ENCODE data around the gene DNMBP. TPM values are rescaled to one million over a fixed set of nuclear protein-coding genes. Genes with fewer than 3 reads are reported as not detected.
"Not testable (repeated sequence)": the region's sequence is repeated elsewhere in the genome, so short reads cannot be mapped to it uniquely, and the experiment has no call there.

Gene DNMBP
- total RNA-seq, 1 donor from 2014 or later: 1.4 TPM

DNA sequence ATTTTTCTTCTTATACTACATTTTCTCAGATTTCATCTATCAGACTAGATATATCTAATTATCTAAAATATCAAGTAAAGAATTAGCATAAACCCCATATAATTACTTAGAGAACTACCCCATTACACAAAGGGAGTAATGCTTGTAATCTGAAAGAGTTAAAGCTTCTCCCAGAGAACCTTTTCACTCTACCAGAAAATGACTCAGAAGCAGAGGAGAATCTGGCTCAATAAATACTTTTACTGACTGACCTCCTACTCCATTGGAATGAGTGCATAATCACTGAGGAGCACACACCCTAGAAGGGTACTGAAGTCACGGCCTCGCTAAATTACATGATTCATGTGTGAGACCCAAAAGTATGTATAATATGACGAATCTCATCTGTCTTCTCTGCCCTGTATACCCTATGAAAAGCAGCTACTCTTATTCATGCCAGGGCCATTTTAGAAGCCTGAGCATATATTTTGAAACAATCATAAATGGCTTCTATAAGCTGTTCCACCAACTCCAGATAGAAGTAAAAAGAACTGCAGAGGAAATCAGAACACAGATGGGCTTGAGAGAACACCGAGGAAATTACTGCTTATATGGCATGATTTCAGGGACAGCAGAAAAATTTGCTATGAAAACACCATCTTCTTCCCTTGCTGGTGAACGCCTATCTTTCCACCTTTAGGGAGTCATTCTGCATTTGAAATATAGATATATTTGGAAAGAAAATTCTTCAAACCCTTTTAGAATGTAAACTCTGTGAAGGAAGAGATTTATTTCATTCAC is 32.7 kb downstream of the DNMBP start:
- Mint-ChIP-seq H3K27me3 (ENCODE audit: insufficient read depth) (peaks cover 2% of the 10 kb centered on the region), H3K9me3 (no peaks in the 10 kb centered on the region), H3K4me3 (no peak overlapping the region), H3K27ac (no peak overlapping the region), H3K36me3 (ENCODE audit: low read depth) (no peaks in the 10 kb centered on the region), H3K4me1 (ENCODE audit: low read depth) (no peaks in the 10 kb centered on the region)
- no peak for DNase-seq (ENCODE audit: low spot score)
- intact Hi-C loops (cut with micrococcal nuclease): no loop called here

- Mint-ChIP-seq H3K27ac (no peak overlapping the region), H3K36me3 (ENCODE audit: low read depth) (no peaks in the 10 kb centered on the region), H3K4me1 (ENCODE audit: low read depth) (no peaks in the 10 kb centered on the region), H3K27me3 (ENCODE audit: insufficient read depth) (peaks cover 2% of the 10 kb centered on the region), H3K9me3 (no peaks in the 10 kb centered on the region), H3K4me3 (no peak overlapping the region)
- intact Hi-C loops (cut with micrococcal nuclease): no loop called here
- DNase-seq (ENCODE audit: low spot score): no peak
Measured at GRCh38 chr10:99975942-99976809, 33.6 kb downstream of the DNMBP start.

DNA sequence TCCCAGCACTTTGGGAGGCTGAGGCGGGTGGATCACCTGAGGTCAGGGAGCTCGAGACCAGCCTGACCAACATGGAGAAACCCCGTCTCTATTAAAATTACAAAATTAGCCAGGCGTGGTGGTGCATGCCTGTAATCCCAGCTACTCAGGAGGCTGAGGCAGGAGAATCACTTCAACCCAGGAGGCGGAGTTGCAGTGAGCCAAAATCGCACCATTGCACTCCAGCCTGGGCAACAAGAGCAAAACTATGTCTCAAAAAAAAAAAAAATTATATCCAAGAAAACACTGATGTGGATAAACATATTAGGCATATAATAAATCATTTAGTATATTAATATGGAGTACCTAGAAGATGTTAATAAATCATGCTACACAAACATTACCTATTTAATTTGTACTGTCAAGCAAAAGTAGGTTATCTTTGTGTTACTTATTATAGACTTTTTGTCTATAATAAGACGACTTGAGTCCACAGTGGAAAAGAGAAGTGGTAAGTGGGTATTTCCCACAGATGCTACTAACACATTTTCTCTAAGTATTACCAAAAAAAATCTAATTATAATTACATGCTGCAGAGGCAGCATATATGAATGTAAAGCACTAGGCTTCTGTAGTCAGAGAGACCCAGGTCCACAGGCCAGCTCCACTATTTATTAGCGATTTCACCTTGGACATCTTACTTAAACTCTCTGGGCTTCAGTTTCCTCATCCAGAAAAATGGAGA is 34.5 kb downstream of the DNMBP start:
- no peak overlapping the region for H3K4me3 Mint-ChIP-seq

DNA sequence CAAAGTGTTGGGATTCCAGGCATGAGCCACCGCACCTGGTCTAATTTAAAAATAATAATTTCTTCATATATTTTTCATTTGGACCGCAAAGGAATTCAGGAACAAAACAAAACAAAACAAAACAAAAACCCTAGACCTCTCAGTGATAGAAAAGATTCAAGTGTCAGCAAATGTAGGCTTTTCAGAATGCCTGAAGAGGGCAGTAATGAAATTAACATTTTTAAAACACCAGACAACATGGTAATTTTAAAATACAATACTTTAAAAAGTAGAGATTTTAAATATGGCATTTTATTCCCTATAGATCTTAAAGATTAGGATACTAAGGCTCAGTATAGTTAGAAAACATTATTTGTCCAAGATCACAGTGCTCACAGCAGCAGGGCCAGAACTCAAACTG is 36.6 kb downstream of the DNMBP start:
- no peaks in the 10 kb centered on the region for H3K4me1 Mint-ChIP-seq (ENCODE audit: low read depth)
- no peak overlapping the region for H3K27ac Mint-ChIP-seq
- intact Hi-C loops (cut with micrococcal nuclease): no loop called here
- peaks cover 2% of the 10 kb centered on the region for H3K27me3 Mint-ChIP-seq (ENCODE audit: insufficient read depth)
- no peak for DNase-seq (ENCODE audit: low spot score)
- H3K4me3 Mint-ChIP-seq: no peak overlapping the region
- H3K36me3 Mint-ChIP-seq (ENCODE audit: low read depth): no peaks in the 10 kb centered on the region
- no peaks in the 10 kb centered on the region for H3K9me3 Mint-ChIP-seq

More for the DNA sequence above, 34.5 kb downstream of the DNMBP start:
- intact Hi-C loops (cut with micrococcal nuclease): no loop called here
- Mint-ChIP-seq H3K9me3 (no peaks in the 10 kb centered on the region), H3K4me1 (ENCODE audit: low read depth) (no peaks in the 10 kb centered on the region), H3K27ac (no peak overlapping the region), H3K36me3 (ENCODE audit: low read depth) (no peaks in the 10 kb centered on the region), H3K27me3 (ENCODE audit: insufficient read depth) (peaks cover 2% of the 10 kb centered on the region)
- no peak for DNase-seq (ENCODE audit: low spot score)

DNA sequence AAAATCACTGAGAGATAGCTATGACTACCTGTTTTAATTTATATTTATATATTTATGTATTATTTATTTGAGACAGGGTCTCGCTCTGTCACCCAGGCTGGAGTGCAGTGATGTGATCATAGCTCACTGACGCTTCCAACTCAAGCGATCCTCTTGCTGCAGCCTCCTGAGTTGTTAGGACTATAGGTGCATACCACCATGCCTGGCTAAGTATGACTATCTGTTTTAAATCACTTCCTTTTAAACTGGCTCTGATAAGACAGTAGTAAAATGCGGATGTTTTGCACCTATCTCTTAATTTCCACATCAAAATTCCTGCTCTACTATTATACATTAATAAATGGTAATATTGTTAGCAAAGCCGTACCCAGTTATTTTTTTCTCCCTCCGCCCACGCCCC is 41.8 kb downstream of the DNMBP start:
- H3K4me1 Mint-ChIP-seq (ENCODE audit: low read depth): no peaks in the 10 kb centered on the region
- no peak overlapping the region for H3K4me3 Mint-ChIP-seq
- H3K27me3 Mint-ChIP-seq (ENCODE audit: insufficient read depth): no peaks in the 10 kb centered on the region
- H3K27ac Mint-ChIP-seq: no peak overlapping the region
- intact Hi-C loops (cut with micrococcal nuclease): no loop called here
- no peak for DNase-seq (ENCODE audit: low spot score)
- no peaks in the 10 kb centered on the region for H3K9me3 Mint-ChIP-seq
- no peaks in the 10 kb centered on the region for H3K36me3 Mint-ChIP-seq (ENCODE audit: low read depth)

DNA sequence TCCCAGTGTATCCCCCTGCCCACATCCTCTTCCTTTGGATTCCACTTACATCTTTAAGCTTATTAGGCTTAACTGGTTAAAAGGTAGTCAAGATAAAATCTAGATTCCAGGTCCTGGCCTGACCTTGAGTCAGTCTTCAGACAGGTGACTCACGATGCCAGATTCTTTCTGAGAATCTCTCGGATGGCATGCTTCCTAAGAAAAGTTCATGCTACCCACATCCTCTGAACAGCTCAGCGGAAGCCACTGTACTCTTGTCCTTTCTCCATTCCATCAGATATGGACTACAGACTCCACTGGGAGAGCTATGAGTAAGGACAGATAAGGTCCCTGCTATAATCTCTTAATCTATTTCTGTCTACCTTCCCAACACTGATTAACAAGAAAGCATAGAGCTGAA is 43.4 kb downstream of the DNMBP start:
- H3K27ac Mint-ChIP-seq: no peak overlapping the region
- no peaks in the 10 kb centered on the region for H3K27me3 Mint-ChIP-seq (ENCODE audit: insufficient read depth)
- no peak overlapping the region for H3K4me3 Mint-ChIP-seq
- H3K4me1 Mint-ChIP-seq (ENCODE audit: low read depth): no peaks in the 10 kb centered on the region
- intact Hi-C loops (cut with micrococcal nuclease): no loop called here
- no peak for DNase-seq (ENCODE audit: low spot score)
- H3K36me3 Mint-ChIP-seq (ENCODE audit: low read depth): no peaks in the 10 kb centered on the region
- H3K9me3 Mint-ChIP-seq: no peaks in the 10 kb centered on the region

- Mint-ChIP-seq H3K27ac (no peak overlapping the region), H3K9me3 (no peaks in the 10 kb centered on the region), H3K36me3 (ENCODE audit: low read depth) (no peaks in the 10 kb centered on the region), H3K4me1 (ENCODE audit: low read depth) (no peaks in the 10 kb centered on the region), H3K4me3 (no peak overlapping the region), H3K27me3 (ENCODE audit: insufficient read depth) (no peaks in the 10 kb centered on the region)
- DNase-seq (ENCODE audit: low spot score): no peak
- intact Hi-C loops (cut with micrococcal nuclease): loop anchor here (2.0 kb wide), 1 partner anchor 119 kb away; no protein-coding TSS in a partner anchor
Measured at GRCh38 chr10:99965700-99966099, 44.0 kb downstream of the DNMBP start.

- H3K36me3 Mint-ChIP-seq (ENCODE audit: low read depth): no peaks in the 10 kb centered on the region
- DNase-seq (ENCODE audit: low spot score): no peak
- H3K27ac Mint-ChIP-seq: no peak overlapping the region
- no peaks in the 10 kb centered on the region for H3K9me3 Mint-ChIP-seq
- intact Hi-C loops (cut with micrococcal nuclease): loop anchor here (2.0 kb wide), 1 partner anchor 118 kb away; no protein-coding TSS in a partner anchor
- no peak overlapping the region for H3K4me3 Mint-ChIP-seq
- no peaks in the 10 kb centered on the region for H3K27me3 Mint-ChIP-seq (ENCODE audit: insufficient read depth)
- H3K4me1 Mint-ChIP-seq (ENCODE audit: low read depth): no peaks in the 10 kb centered on the region
Measured at GRCh38 chr10:99964791-99965190, 45.0 kb downstream of the DNMBP start.

GRCh38 chr10:99963467-99964165 is 46.1 kb downstream of the DNMBP start:
- H3K4me1 Mint-ChIP-seq (ENCODE audit: low read depth); H3K27me3 Mint-ChIP-seq (ENCODE audit: insufficient read depth); DNase-seq (ENCODE audit: low spot score); H3K36me3 Mint-ChIP-seq (ENCODE audit: low read depth); H3K9me3 Mint-ChIP-seq; H3K27ac Mint-ChIP-seq; H3K4me3 Mint-ChIP-seq: not testable (repeated sequence)
- intact Hi-C loops (cut with micrococcal nuclease): loop anchor here (2.0 kb wide), 1 partner anchor 117 kb away; no protein-coding TSS in a partner anchor

GRCh38 chr10:99958806-99959205 is 50.9 kb downstream of the DNMBP start:
- intact Hi-C loops (cut with micrococcal nuclease): no loop called here
- Mint-ChIP-seq H3K27ac (no peak overlapping the region), H3K9me3 (no peaks in the 10 kb centered on the region), H3K4me3 (no peak overlapping the region), H3K4me1 (ENCODE audit: low read depth) (no peaks in the 10 kb centered on the region), H3K27me3 (ENCODE audit: insufficient read depth) (no peaks in the 10 kb centered on the region), H3K36me3 (ENCODE audit: low read depth) (no peaks in the 10 kb centered on the region)
- no peak for DNase-seq (ENCODE audit: low spot score)

DNA sequence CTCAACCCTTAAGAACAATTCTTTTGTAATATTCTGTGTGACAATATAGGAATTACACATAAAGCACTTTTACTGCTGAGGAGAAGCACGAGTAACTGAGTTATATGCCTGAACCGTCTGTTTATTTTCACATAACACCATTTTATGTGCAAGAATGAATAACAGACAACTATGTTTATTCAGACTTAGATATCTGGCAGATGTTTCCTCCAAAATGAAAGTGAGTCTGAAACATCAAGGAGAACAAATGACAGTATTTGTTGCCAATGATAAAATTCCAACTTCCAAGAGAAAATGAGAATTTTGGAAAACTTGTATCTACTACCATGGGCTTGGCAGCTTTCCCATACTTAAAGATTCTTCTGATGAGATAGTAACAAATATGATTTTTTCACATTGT is 51.4 kb downstream of the DNMBP start:
- Mint-ChIP-seq H3K9me3 (no peaks in the 10 kb centered on the region), H3K27ac (no peak overlapping the region), H3K4me1 (ENCODE audit: low read depth) (no peaks in the 10 kb centered on the region), H3K27me3 (ENCODE audit: insufficient read depth) (no peaks in the 10 kb centered on the region), H3K36me3 (ENCODE audit: low read depth) (no peaks in the 10 kb centered on the region), H3K4me3 (no peak overlapping the region)
- no peak for DNase-seq (ENCODE audit: low spot score)
- intact Hi-C loops (cut with micrococcal nuclease): no loop called here

DNA sequence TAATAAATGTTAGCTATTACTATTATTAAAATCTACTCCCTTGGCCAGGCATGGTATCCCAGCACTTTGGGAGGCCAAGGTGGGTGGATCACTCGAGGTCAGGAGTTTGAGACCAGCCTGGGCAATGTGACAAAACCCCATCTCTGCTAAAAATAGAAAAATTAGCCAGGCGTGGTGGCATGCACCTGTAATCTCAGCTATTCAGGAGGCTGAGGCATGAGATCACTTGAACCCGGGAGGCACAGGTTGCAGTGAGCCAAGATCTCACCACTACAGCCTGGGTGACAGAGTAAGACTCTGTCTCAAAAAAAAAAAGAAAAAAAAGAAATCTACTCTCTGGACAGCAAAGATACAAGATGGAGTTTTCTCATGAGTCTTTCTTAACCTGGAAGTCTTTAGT is 56.2 kb downstream of the DNMBP start:
- DNase-seq (ENCODE audit: low spot score); H3K27ac Mint-ChIP-seq; H3K4me1 Mint-ChIP-seq (ENCODE audit: low read depth); H3K36me3 Mint-ChIP-seq (ENCODE audit: low read depth); intact Hi-C loops (cut with micrococcal nuclease); H3K4me3 Mint-ChIP-seq; H3K9me3 Mint-ChIP-seq; H3K27me3 Mint-ChIP-seq (ENCODE audit: insufficient read depth): not testable (repeated sequence)
